Stimulated activated CD4-positive, alpha-beta T cell treated with anti-CD3 and anti-CD28 coated beads, Interleukin-4, amount 100 ng/mL, for 4 hours (primary cell): ENCODE data around the gene KCNJ6.

Experiments used
- DNase-seq, 2 experiments: peaks; one replicate each; pipeline ENCODE4 v3.0.0-alpha.2; 2020

Gene KCNJ6

DNA sequence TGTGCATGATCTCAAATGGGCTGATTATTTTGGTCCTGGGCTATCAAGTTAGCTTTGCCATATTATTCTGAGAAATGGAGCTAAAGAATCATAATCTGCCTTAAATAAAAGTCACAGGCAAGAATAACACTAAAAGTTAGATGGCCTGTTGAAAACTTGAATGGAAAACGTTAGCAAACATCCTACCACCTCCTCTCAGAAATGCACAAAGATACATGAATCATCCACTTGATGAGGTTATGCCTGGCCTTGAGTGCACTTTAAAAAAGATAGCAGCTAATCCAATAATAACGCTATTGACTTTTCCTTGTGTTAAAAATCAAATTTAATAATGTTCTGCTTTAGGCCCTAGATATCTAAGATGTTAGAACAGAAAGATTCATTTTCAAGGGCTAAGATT is 108.0 kb downstream of the KCNJ6 start:
- no peak for DNase-seq

DNA sequence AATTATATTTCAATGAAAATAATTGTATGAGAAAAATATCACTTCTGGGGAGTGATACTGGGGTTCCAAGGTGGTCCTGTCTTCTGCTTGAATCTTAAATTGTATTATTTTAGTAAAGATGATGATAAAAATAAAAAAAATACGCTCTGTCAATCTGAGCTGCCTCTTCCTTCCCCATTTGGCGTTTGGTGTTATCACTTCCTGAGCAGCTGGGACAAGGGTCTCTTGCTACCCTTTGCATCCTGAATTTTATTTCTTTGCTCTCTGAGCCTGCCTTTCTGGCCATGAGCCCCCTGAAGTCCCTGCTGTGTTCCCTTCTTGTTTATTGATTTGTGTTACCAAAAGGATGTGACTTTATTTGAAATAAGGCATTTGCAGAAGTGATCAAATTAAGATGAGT is 111.0 kb downstream of the KCNJ6 start:
- DNase-seq, result no peak

DNA sequence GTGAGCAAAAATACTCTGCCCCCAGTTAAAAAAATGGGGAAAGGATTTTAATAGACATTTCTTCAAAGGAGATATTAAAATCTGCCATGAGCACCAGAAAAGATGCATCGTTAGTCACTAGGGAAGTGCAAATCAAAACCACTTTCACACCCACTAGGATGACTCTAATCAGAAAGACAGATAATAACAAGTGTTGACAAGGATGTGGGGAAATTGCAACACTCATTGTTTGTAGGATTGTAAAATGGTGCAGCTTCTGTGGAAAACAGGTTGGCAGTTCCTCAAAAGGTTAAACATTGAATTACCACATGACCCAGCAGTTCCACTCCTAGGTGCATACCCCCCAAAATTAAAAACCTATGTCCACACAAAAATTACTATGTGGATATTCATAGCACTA is 112.3 kb downstream of the KCNJ6 start:
- DNase-seq, result no peak

DNA sequence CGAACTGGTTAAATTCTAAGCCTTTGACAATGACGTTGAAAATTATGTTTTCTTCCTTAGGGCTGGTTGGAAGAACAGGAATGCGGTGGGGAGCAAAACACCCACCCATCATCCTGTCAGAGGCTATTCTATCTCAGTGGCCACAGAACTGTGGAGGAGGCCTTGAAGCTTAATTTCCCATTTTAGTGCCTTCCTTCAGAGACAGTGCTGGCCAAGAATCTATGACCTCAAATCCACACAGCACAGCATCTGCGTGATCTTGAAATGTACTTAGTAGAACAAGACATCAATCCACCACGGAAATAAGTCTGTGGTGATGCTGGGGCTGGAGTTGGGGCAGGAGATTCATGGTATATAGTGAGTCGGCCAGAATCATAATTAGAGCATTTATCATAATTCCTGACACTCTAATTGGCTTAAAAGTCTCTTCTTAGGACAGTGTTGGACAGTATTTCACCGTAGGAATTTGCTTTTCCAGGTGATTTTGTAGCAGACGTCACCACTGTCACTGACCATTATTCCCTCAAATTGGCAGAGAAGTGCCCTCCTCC is 113.1 kb downstream of the KCNJ6 start:
- no peak for DNase-seq

DNA sequence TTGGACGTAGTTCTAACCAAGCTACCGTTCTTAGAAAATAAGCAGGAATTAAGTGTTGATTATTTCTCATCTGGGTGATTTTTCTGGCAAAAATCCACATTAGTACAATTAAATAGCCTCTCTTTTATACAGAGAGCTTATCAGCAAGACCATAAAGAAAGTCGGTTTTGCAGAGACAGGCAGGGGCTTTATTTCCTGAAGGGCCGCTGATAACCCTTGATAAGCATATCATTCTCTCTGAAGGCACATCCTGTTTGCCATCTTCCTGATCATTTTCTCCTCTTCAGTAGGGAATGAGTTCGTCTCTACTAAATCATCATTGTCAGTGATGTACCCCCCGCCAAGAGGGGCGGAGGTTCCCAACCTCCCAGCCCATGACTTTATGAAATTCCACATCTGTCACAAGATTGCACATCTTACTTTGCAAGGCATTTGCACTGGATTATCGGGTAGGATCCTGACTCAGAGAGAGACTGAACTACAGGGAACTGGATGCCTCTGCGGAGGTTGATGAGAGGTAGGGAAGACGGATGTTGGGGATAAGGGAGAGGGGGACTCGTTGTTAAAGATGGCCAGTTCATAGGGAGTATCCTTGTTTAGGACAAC is 115.7 kb downstream of the KCNJ6 start:
- no peak for DNase-seq

DNA sequence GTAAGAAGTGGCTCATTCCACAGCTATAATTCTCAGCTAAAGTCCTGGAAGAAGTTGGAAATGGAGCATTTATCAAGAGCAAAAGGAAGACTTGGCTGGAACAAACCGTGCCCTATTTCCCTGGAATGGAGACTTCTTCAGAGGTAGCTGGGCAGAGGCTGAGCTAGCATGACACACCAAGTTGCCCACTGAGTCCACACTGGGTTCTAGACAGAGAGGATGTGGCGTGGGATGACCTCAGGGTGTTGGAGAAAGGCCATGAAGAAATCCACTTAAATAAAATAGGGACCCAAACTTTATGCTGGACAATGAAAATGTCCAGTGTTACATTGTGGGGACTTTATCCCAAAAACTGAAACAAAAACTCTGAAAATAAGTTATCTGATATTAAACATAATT is 116.2 kb downstream of the KCNJ6 start:
- no peak for DNase-seq

DNA sequence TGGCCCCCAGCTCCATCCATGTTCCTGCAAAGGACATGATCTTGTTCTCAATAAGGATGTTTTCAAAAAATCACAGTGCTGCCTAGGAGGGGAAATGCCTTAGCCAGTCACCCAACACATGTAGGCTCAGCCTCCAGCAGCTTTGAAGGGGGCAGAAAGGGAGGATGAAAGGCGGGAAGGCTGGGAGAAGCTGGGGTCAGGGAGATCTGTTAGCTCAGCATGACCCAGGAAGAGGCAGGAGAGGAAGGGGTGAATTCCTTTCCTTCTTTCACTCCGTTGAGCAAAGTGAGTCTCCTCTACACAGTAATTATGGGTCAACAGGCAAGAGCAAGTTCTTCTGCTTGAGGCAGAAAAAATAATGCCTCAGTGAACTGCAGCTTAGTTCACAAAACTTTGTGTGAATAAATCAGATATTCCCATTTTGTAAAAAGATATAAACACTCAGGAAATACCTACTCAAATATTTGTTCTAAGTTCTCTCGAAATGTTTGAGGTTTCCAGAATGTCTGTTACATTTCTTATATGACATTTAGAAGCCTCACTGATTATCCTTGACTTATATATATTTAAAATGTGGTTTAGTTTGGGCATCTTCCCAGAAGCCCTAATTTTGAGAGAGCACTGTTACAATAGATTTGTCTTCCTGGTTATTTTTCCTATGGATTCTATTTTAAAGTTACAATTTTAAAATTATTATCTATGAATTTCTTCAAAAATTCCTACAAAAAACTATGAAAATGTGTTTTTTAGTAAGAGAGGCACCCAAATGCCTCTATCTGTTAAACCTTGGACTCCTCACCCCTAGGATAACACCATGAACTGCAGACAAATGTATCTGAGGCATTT is 116.8 kb downstream of the KCNJ6 start:
- no peak for DNase-seq

DNA sequence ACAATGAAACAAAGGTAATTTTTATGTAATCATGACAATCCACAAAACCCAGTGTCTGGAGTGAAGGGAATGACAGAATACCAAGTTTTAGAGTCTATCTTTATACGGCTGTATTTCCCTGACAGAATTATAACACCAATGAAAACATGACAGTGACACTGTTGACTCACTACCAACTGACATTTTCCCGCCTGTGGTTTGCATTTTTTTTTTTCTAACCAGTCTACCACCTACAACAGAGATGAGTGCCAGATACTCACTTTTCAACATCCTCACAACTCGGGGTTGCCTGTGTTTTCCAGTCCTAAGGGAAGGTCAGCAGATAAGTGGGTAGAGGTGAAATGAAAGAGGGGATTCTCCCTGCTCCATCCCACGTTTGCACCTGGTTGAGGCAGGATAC is 118.9 kb downstream of the KCNJ6 start:
- no peak for DNase-seq

DNA sequence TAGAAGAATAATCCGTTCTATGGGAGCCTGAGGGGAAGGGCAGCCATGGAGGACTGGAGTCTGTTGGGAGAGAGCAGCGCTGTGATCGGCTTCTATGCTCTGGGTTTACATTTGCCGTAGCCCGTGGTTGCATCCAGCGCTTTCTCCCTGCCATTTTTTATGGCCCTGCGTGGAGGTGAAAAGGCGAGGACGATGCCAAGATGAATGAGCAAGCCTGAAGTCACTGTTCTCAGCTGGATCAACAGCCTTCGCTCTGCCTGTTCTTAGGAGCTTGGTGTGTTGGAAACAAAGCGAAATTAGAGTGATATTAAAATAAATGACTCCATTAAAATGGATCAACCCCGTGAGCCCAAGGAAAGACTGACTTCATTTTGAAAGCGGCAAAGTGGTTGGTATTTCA is 120.2 kb downstream of the KCNJ6 start:
- no peak for DNase-seq

DNA sequence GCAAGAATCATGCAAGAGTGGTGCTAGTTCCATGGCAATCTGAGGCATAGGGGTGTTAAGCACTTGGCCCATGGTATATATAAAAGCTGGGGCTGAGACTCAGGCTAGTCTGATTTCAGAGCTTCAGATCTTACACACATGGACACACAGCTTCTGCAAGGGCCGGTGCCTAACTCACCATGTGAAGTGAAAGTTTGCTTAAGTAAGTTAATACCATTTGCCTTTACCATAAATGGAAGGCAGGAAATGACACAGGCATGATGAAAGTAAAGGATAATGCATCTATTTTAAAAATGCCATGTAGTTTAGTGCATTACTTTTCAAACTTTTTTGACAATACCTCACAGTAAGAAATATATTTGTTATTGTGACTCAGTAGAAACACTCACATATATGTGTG is 122.6 kb downstream of the KCNJ6 start:
- DNase-seq, result no peak

DNA sequence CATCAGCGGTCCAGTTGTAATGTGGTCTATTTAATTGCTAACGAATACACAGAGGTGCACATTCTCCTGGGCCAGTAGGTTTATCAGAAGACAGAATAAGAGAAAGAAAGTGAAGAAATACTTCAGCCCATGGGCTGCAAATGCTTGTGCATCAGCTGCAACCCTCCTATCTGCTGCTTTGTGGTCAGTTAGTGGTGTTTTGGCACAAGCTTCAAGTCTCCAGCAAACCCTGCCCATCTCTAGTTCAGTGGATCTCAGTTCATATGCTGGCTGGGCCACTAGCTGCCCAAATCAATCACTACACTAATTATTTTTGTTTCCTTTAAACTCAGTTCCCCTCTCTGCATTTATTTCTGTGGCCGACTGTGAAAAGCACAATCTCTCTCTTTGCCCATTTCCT is 124.2 kb downstream of the KCNJ6 start:
- no peak for DNase-seq

DNA sequence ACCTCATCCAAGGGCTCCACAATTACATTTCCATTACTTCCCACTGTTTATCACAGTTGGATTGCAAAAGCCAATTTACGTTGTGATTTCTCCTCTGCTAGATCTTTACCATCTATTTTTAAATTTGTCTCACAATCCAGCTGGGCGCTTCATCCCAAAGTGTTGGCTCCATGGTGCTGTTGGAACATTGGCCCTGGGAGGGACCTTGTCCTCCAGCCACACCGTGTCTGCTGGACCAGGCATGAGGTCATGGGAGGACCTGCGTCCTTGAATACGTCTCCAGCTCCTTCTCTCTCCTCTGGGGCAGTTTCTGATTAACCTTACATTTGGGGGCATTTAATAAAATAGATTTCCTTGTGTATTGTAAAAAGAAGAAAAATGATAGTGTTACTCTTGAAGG is 125.4 kb downstream of the KCNJ6 start:
- no peak for DNase-seq

DNA sequence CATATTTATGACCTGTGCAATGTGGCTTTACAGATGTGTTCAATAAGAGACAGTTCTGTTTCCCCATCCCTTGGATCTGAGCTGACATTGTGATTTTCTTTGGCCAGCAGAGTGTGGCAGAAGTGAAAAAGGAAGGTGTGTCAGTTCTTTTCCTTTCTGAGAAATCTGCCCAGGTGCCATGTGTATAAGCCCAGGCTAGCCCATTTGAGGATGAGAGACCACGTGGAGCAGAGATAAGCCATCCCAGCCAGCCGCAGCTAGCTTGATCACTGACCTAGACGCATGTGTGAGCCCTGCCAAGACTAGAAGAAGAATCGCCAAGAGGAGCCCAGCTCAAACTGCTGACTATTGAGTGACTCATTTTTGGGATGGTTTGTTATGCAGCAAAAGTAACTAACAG is 127.8 kb downstream of the KCNJ6 start:
- no peak for DNase-seq

DNA sequence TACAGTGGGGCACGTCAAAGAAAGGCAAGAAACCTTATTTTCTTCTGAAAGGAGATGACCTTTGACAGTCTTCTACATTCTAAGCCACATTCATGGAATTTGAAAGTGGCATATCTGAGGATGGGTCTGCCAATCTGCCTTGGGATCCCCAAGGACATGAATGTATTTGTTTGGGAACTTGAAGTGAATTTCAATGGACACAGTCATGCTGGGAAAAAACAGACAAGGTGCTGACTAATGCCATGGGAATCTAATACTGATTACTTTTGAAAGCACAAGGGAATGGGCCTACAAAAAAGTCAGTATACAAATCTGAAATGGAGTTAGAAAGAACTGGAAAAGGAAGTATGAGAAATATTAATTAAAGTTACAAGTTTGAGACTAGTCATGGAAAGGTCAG is 128.8 kb downstream of the KCNJ6 start:
- no peak for DNase-seq

DNA sequence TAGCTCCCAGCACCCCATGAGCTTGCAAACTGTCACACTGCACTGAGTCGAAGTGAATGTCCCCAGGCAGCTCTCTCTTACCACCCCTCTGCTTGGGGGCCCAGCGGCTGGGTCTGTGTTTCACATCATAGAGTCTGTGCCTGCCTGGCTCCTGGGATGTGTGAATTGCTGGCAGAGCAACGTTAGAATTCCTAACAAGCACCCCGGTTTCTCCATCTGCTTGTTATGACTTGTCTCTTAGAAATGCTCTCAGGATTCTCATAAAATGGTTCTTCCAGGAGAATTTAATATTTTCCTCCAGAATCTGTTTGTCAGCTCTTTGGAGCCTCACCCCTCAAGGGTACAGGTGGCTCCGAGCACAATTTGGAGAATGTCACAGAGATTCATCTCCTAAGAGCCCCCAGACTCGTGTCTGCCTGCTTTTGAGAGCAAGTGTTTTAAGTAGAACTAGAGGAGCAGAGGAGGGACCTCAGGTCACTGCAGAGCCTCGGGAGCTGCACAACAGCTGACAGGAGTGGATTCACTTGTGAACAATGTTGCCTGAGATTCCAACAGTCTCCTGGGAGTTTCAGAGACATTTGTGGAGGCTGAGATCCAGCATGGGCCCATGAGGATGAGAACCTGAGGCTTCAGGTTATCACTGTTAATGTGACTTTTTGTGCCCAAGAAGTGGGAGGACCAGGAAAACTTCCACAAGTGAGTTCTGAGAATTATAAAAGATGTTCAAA is 131.5 kb downstream of the KCNJ6 start:
- DNase-seq, result no peak

DNA sequence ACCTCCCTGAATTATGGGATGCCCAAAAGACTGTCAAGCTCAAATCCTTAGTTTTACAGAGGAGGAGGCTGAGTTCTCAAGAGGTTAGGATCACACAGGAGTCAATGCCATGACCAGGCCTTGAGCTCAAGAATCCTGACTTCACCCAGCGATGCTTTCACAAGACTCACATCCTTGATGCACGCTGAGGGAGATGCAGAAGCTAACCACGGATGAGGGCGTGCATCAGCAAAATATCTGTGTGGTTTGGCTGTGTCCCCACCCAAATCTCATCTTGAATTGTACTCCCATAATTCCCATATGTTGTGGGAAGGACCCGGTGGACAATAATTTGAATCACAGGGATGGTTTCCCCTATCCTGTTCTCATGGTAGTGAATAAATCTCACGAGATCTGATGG is 133.2 kb downstream of the KCNJ6 start:
- DNase-seq, result no peak

DNA sequence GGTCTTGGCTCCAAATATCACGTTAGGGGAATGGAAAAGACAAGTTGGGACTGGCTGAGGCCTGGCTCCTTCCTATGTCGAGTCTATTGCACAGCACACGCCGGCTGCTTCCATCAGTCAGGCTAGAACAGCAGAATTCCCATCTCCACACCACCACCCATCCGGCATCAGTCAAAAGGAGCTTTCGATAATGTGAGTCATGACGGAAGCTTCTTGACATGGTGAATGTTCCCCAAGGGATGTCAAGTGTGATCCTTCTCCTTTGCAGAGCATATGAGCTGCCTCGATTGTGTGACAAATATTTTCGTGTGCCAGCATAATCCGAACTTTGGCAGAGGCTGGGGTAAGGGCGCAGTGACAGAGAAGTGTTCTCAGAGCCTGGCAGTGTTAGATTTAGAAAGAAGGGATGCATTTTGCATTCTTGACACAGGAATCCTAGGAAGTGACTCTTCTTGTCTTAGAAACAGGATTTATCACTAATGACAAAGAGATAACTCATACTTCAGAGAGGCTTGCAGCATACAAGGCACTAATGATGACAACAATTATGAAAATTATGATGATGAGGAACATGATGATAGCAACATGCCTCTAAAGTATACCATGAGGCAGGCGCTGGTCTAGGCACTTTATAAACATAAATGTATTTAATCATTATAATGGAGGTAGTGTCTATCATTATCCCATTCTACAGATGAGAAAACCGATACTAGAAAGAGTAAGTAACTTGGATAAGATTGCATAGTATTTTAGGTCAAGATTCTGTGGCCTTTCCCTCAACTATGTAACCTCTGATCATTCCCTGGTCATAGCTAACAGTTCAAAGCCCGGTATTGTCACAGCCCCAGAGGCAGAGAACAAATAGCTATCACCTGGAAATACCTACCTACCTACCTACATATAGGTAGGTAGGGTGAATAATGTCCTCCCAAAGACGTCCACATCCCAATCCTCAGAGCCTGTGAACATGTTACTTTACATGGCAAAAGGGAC is 135.0 kb downstream of the KCNJ6 start:
- no peak for DNase-seq

DNA sequence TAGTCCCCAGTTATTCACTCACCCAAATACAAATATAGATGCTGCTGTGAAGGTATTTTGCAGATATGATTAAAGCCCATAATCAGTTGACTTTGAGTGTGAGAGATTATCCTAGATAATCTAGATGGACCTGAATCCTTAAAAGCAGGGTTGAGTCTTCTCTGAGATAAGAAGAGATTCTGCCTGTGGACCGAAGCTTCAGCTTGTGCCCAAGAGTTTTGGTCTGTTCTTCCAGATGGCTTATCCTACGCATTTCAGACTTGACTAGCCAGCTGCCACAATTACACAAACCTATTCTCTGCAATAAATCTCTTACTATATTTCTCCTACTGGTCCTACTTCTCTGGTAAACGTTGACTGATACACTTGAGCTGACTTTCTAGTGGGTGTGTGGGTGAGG is 145.1 kb downstream of the KCNJ6 start:
- no peak for DNase-seq

DNA sequence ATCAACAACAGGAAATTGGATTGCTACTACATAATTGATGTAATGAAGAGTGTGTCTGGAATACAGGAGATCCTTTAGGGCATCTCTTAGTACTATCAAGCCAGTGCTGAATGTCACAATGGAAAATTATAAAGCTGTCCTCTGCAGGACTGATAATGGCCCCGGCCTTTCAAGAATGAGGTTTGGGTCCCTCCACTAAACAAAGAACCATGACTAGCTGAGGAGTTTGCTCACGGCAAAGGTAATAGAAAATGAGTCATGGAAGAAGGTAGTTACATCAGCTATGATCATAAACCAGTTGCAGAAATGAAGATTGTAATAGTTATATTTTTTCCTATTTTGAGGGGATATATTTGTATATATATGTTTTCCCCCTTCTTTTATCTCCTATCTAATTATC is 145.8 kb downstream of the KCNJ6 start:
- no peak for DNase-seq

DNA sequence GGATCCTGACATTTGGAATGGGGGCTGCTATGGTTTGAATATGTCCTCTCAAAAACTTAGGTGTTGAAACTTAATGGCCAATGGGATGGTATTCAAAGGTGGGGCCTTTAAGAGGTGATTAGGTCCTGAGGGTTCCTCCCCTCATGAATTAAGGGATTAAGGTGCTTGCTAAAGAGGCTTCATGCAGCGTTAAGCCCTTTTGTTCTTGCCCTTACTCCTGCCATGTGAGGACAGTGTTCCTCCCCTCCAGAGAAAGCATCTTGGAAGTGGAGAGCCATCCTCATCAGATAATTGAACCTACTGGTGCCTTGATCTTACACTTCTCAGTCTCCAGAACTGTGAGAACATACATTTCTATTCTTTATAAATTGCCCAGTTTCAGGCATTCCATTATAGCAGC is 146.6 kb downstream of the KCNJ6 start:
- no peak for DNase-seq

DNA sequence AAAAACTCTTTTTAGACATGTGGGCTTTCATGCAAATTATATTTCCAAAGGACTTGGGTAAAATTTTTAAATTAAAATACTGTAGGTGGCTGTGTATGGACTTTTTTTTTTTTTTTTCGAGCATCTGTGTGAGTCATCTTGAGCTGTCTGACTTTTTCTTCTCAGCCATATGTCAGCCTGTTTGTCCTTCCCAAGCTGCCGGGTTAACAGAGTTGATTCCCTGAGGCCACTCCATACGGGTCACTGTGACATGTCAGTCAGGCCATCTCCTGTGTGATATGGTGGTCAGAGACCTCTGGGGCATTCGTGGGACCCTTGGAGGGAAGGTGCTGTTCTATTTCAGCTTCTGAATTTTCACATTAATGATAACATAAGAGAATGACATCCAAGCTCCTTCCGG is 148.3 kb downstream of the KCNJ6 start:
- DNase-seq, result no peak

DNA sequence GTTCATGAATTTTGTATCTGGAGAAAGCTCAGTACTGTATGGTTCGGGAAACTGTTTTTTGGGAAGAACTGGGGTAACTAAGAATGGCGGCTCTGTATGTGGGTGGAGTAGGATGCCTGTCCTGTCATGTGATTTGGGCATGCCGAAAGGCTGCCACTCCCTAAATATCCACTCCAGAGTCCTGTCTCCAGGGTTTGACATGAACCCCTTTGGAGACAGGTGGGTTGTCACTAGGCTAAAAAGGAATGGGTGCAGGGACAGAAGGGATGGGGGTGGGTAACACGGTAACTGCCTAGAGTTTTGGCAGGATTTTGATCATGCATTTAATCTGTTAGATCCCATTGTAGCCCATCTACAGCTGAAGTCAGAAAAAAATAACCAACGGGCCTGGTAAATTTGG is 150.1 kb downstream of the KCNJ6 start:
- no peak for DNase-seq
